NCI-H1092 (cell line): Measurements from ENCODE around the gene SPG21.

Experiments used
- DNase-seq: peaks from one replicate; lab custom pipeline; 2025; lab: John Stamatoyannopoulos, UW

Gene SPG21

GRCh38 chr15:64991536-64992135 is 1.9 kb upstream of the SPG21 start:
- DNase-seq: no peak

GRCh38 chr15:64990168-64990470 is 405 bp upstream of the SPG21 start:
- DNase-seq: no peak

- no peak for DNase-seq
Observed at GRCh38 chr15:64987136-64987535, 2.6 kb downstream of the SPG21 start.

- no peak for DNase-seq
Observed at GRCh38 chr15:64985366-64986033, 4.2 kb downstream of the SPG21 start.

- no peak for DNase-seq
Observed at GRCh38 chr15:64982472-64982871, 7.2 kb downstream of the SPG21 start.

GRCh38 chr15:64981812-64982431 is 7.8 kb downstream of the SPG21 start:
- no peak for DNase-seq

GRCh38 chr15:64979252-64979710 is 10.4 kb downstream of the SPG21 start:
- no peak for DNase-seq

GRCh38 chr15:64975390-64975789 is 14.3 kb downstream of the SPG21 start:
- no peak for DNase-seq

- no peak for DNase-seq
Observed at GRCh38 chr15:64970698-64971097, 19.0 kb downstream of the SPG21 start.

- DNase-seq: no peak
Observed at GRCh38 chr15:64969401-64969800, 20.3 kb downstream of the SPG21 start.

GRCh38 chr15:64961013-64961412 is 28.7 kb downstream of the SPG21 start:
- no peak for DNase-seq

GRCh38 chr15:64960153-64960552 is 29.6 kb downstream of the SPG21 start:
- no peak for DNase-seq

- DNase-seq: no peak
Observed at GRCh38 chr15:64959128-64959527, 30.6 kb downstream of the SPG21 start.

GRCh38 chr15:64954395-64954794 is 35.3 kb downstream of the SPG21 start:
- no peak for DNase-seq

GRCh38 chr15:64951777-64952418 is 37.8 kb downstream of the SPG21 start:
- no peak for DNase-seq

- DNase-seq: no peak
Observed at GRCh38 chr15:64950888-64951287, 38.8 kb downstream of the SPG21 start.

- no peak for DNase-seq
Observed at GRCh38 chr15:64949383-64950186, 40.1 kb downstream of the SPG21 start.

- DNase-seq: no peak
Observed at GRCh38 chr15:64948916-64949315, 40.8 kb downstream of the SPG21 start.

- no peak for DNase-seq
Observed at GRCh38 chr15:64947211-64947610, 42.5 kb downstream of the SPG21 start.

GRCh38 chr15:64944961-64945360 is 44.8 kb downstream of the SPG21 start:
- no peak for DNase-seq

GRCh38 chr15:64943512-64944225 is 46.0 kb downstream of the SPG21 start:
- no peak for DNase-seq

GRCh38 chr15:64942356-64942755 is 47.4 kb downstream of the SPG21 start:
- no peak for DNase-seq
